ENCODE measurements around the gene SAMD5.

DNA sequence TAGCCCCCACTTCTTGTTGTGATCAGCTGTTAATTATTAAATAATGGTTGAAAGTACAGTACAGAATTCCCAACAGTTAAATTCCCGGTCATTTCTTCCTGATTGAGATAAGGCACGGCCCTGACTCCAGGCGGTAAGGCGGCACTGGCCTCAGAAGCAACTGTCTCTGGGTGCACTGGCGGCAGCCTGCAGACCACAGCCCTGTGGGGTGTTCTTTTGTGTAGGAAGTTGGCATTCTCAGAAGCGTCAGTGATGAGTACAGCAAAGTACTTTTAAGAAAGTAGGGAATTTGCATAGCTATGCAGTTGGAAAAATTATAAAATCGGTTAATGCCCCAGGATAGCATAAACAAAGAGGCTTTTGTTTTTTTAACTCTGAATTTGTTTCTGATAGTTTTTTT is 50.5 kb downstream of the SAMD5 start:
- TF ChIP-seq, protein P1, sequence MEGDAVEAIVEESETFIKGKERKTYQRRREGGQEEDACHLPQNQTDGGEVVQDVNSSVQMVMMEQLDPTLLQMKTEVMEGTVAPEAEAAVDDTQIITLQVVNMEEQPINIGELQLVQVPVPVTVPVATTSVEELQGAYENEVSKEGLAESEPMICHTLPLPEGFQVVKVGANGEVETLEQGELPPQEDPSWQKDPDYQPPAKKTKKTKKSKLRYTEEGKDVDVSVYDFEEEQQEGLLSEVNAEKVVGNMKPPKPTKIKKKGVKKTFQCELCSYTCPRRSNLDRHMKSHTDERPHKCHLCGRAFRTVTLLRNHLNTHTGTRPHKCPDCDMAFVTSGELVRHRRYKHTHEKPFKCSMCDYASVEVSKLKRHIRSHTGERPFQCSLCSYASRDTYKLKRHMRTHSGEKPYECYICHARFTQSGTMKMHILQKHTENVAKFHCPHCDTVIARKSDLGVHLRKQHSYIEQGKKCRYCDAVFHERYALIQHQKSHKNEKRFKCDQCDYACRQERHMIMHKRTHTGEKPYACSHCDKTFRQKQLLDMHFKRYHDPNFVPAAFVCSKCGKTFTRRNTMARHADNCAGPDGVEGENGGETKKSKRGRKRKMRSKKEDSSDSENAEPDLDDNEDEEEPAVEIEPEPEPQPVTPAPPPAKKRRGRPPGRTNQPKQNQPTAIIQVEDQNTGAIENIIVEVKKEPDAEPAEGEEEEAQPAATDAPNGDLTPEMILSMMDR (IDR thresholded peaks at IDR 0.05) = no peak
- TF ChIP-seq POLR2A (IDR thresholded peaks at IDR 0.05) (no peak), POLR2AphosphoS5 (IDR thresholded peaks at IDR 0.05) (no peak)
